Stimulated activated naive B cell treated with anti-CD40 and anti-IgM and Interleukin-4, amounts not matched to agents 10 μg/mL and 1 μg/mL and 100 μg/mL, for 72 hours (primary cell): ENCODE data around the gene MLKL.
"Not testable (repeated sequence)": the region's sequence is repeated elsewhere in the genome, so short reads cannot be mapped to it uniquely, and the experiment has no call there.

Experiments used
- ATAC-seq, 2 donors: fragments of 150-1000 bp; cut with Tn5 transposase; replicated peaks; 2 replicates each; pipeline ENCODE4 v1.10.0; 2021; ENCODE audit warnings: moderate library complexity in 1 of 2
- DNase-seq: peaks from one replicate; pipeline ENCODE4 v3.0.0; 2021
- H3K27ac Mint-ChIP-seq: one replicate; pipeline ENCODE4 v1.8.0; 2022; ENCODE audit warnings: mild to moderate bottlenecking, mixed read lengths
- H3K27me3 Mint-ChIP-seq, 2 donors: one replicate each; pipeline ENCODE4 v1.8.0; 2022; ENCODE audit warnings: mixed read lengths in 2 of 2
- H3K36me3 Mint-ChIP-seq, 2 donors: one replicate each; pipeline ENCODE4 v1.8.0; 2022; ENCODE audit warnings: mixed read lengths in 2 of 2, mild to moderate bottlenecking in 1 of 2
- H3K4me1 Mint-ChIP-seq, 2 donors: one replicate each; pipeline ENCODE4 v1.8.0; 2022; ENCODE audit warnings: mixed read lengths in 2 of 2, mild to moderate bottlenecking in 1 of 2
- H3K4me3 Mint-ChIP-seq, 2 donors: one replicate each; pipeline ENCODE4 v1.8.0; 2022; ENCODE audit warnings: mild to moderate bottlenecking in 2 of 2, mixed read lengths in 2 of 2, moderate library complexity in 1 of 2
- H3K9me3 Mint-ChIP-seq, 2 donors: one replicate each; pipeline ENCODE4 v1.8.0; 2022; ENCODE audit warnings: mixed read lengths in 2 of 2, mild to moderate bottlenecking in 1 of 2

Gene MLKL

GRCh38 chr16:74698222-74698621 is 2.4 kb downstream of the MLKL start:
- no peak overlapping the region for H3K27ac Mint-ChIP-seq
- no peak for ATAC-seq
- peaks cover 3 to 4% of the 10 kb centered on the region in 2 donors for H3K36me3 Mint-ChIP-seq
- H3K4me3 Mint-ChIP-seq, result no peak overlapping the region
- H3K27me3 Mint-ChIP-seq, result no peaks in the 10 kb centered on the region
- no peaks in the 10 kb centered on the region for H3K9me3 Mint-ChIP-seq
- DNase-seq, result no peak
- peaks cover 22 to 59% of the 10 kb centered on the region in 2 donors for H3K4me1 Mint-ChIP-seq

- H3K36me3 Mint-ChIP-seq, result peaks cover 12 to 15% of the 10 kb centered on the region in 2 donors
- peak; percentile 89 to 90 for ATAC-seq
- peak overlapping the region; percentile 90 for H3K27ac Mint-ChIP-seq
- H3K4me1 Mint-ChIP-seq, result peaks cover 13 to 43% of the 10 kb centered on the region in 2 donors
- DNase-seq, result peak; percentile 69
- H3K27me3 Mint-ChIP-seq, result no peaks in the 10 kb centered on the region
- no peaks in the 10 kb centered on the region for H3K9me3 Mint-ChIP-seq
- peak overlapping the region; percentile 91 to 93 for H3K4me3 Mint-ChIP-seq
Observed at GRCh38 chr16:74695450-74696422, 4.9 kb downstream of the MLKL start.

DNA sequence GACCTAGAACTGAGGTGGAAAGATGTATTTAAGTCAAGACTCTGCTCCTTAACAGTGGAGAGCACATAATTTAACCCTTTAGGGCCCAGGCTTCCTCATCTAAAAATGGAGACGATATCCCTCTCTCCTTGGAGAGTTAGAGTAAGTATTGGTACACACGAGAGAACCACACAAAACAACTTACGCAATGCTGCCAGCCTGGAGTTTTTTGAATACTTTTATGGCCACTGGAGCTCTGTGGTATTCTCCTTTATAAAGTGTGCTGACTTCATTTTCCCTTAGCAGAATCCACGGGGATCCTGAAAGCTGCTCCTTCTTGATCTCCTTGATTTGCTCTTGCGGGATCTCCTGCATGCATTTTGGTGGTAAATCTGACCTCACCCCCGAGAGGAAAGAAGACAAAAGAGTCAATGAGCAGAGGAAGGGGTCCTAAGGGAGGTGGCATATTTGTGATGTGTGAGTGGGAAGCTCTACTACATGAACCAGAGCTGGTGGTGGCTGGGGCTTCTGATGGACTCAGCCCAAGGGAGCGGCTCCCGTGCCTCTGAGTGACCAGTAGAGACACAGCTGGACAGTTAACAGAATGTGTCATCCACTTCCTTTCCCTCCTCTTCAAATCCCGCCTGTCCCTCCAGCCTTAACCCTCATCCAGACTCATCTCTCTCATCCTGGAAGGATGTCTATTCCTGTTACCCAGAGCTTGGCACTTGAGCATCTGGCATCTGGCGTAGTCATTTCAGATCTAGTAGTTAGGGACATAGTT is 9.4 kb downstream of the MLKL start:
- peaks cover 4 to 6% of the 10 kb centered on the region in 2 donors for H3K4me1 Mint-ChIP-seq
- peak overlapping the region; percentile 48 for H3K27ac Mint-ChIP-seq
- H3K4me3 Mint-ChIP-seq, result no peak overlapping the region
- DNase-seq (no peak), ATAC-seq (no peak)
- H3K9me3 Mint-ChIP-seq, result no peaks in the 10 kb centered on the region
- peaks cover 23 to 33% of the 10 kb centered on the region in 2 donors for H3K36me3 Mint-ChIP-seq
- H3K27me3 Mint-ChIP-seq, result no peaks in the 10 kb centered on the region

- no peak for DNase-seq
- Mint-ChIP-seq H3K27me3 (no peaks in the 10 kb centered on the region), H3K4me3 (no peak overlapping the region), H3K4me1 (peaks cover 10 to 18% of the 10 kb centered on the region in 2 donors), H3K36me3 (peaks cover 8 to 19% of the 10 kb centered on the region in 2 donors), H3K9me3 (no peaks in the 10 kb centered on the region), H3K27ac (peak overlapping the region; percentile 42)
- no peak for ATAC-seq
Observed at GRCh38 chr16:74682556-74682955, 18.1 kb downstream of the MLKL start.

DNA sequence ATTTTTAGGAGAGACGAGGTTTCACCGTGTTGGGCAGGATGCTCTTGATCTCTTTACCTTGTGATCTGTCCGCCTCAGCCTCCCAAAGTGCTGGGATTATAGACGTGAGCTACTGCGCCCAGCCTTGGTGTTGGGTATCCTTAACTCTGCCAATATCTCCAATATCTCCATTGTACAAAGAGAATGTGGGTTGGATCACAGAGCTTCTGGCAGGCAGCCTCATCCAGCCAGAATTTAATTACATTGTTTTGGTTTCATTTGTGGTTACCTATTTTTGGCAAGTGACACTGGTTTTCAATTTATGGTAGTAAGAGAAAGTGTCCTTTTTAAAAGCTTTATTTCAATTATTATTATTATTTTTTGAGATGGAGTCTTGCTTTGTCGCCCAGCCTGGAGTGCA is 20.0 kb downstream of the MLKL start:
- peaks cover 10 to 18% of the 10 kb centered on the region in 2 donors for H3K4me1 Mint-ChIP-seq
- no peak for ATAC-seq
- DNase-seq, result no peak
- H3K27ac Mint-ChIP-seq, result no peak overlapping the region
- H3K9me3 Mint-ChIP-seq, result no peaks in the 10 kb centered on the region
- no peak overlapping the region for H3K4me3 Mint-ChIP-seq
- no peaks in the 10 kb centered on the region for H3K27me3 Mint-ChIP-seq
- H3K36me3 Mint-ChIP-seq, result peaks cover 8 to 17% of the 10 kb centered on the region in 2 donors

DNA sequence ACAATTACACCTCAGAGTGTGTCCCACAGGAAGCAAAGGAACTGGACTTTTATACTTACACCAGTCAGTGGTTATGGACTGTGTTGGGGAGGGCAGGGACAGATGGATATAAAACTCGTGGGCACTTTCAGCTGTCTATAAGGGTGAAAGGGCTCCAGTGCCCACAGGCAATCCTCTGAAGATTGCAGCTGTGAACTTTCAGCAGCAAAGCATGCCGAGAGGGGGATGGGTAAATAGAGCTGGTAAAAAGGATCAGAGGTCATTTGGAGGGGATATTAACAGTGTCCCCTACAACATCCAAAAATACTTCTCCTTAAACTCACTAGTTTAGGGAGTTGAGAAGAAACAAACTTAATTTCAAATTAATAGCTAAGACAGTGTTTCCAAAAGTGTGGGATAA is 20.7 kb downstream of the MLKL start:
- Mint-ChIP-seq H3K36me3 (peaks cover 8 to 14% of the 10 kb centered on the region in 2 donors), H3K4me1 (peaks cover 10 to 18% of the 10 kb centered on the region in 2 donors), H3K27ac (no peak overlapping the region)

DNA sequence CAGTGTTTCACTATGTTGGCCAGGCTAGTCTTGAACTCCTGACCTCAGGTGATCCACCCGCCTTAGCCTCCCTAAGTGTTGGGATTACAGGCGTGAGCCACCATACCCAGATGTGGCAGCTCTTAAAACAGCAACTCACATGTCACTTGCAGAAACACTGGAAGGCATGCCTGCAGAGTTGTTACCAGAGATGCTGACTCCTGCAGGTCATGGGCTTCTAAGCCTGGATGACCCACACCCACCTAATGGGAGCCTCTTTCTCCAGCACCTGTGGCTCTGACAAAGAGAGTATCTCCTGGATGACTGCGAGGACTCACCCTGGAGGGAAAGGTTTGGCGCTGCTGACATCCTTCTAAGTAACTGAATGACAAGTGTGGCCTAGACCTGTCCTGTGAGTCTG is 22.8 kb downstream of the MLKL start:
- peaks cover 3% of the 10 kb centered on the region in 2 donors for H3K4me1 Mint-ChIP-seq
- H3K36me3 Mint-ChIP-seq, result peaks cover 8 to 18% of the 10 kb centered on the region in 2 donors
- H3K4me3 Mint-ChIP-seq, result no peak overlapping the region
- H3K9me3 Mint-ChIP-seq, result no peaks in the 10 kb centered on the region
- DNase-seq (no peak), ATAC-seq (no peak)
- H3K27ac Mint-ChIP-seq, result peak overlapping the region; percentile 59
- H3K27me3 Mint-ChIP-seq, result no peaks in the 10 kb centered on the region

More for the DNA sequence above, 20.7 kb downstream of the MLKL start:
- ATAC-seq, result no peak
- H3K9me3 Mint-ChIP-seq, result no peaks in the 10 kb centered on the region
- no peak overlapping the region for H3K4me3 Mint-ChIP-seq
- no peak for DNase-seq
- no peaks in the 10 kb centered on the region for H3K27me3 Mint-ChIP-seq

DNA sequence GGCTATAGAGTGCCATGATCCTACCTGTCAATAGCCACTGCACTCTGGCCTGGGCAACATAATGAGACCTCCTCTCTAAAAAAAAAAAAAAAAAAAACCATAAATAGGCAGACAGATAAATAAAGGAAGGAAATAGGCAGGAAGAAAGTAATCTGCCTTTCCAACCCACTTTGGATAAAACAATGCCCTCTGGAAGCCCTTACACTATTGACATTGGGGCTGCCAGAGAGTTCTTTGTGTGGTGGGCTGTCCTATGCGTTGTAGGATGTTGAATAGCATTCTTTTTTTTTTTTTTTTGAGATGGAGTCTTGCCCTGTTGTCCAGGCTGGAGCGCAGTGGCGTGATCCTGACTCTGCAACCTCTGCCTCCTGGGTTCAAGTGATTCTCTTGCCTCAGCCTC is 26.8 kb downstream of the MLKL start:
- Mint-ChIP-seq H3K9me3 (no peaks in the 10 kb centered on the region), H3K4me1 (no peaks in the 10 kb centered on the region), H3K36me3 (peaks cover 2 to 11% of the 10 kb centered on the region in 2 donors), H3K4me3 (no peak overlapping the region), H3K27ac (no peak overlapping the region), H3K27me3 (no peaks in the 10 kb centered on the region)
- ATAC-seq (no peak), DNase-seq (no peak)

DNA sequence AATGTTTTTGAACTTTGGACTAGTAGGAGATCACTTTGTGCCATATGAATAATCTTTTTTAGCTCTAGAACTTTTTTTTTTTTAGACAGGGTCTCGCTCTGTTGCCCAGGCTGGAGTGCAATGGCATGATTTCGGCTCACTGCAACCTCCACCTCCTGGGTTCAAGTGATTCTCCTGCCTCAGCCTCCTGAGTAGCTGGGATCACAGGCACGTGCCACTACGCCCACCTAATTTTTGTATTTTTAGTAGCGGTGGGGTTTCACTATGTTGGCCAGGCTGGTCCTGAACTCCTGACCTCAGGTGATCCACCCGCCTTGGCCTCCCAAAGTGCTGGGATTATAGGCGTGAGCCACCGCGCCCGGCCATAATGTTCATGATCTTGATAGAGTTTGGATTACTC is 31.8 kb downstream of the MLKL start:
- not testable (repeated sequence) for H3K4me3 Mint-ChIP-seq, H3K9me3 Mint-ChIP-seq

DNA sequence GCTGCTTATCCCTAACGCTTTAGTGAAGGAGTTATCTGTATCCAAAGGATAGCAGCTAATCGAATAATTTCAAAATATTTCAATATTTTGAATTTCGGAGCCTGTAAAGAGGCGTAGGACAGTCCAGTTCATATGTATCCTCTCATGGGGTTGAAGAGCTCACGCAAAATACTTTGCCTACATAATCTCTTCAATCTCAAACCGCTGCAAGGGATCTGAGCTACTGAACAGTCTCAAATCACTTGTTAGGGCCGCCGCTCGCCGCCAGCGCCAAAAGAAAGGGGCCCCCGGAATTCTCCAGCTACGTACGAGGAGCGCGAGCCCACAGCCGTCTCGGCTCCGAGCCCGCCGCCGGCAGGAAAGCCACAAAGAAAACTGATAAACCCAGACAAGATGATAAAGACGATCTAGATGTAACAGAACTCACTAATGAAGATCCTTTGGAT is 33.4 kb downstream of the MLKL start:
- peak in 1 of 2 donors; percentile 5 for ATAC-seq
- no peaks in the 10 kb centered on the region for H3K9me3 Mint-ChIP-seq
- peak overlapping the region; percentile 86 to 92 for H3K4me3 Mint-ChIP-seq
- DNase-seq, result no peak
- peak overlapping the region; percentile 98 for H3K27ac Mint-ChIP-seq
- no peaks in the 10 kb centered on the region for H3K27me3 Mint-ChIP-seq
- peaks cover 19 to 31% of the 10 kb centered on the region in 2 donors for H3K4me1 Mint-ChIP-seq
- peaks cover 18 to 30% of the 10 kb centered on the region in 2 donors for H3K36me3 Mint-ChIP-seq

More for the DNA sequence above, 31.8 kb downstream of the MLKL start:
- not testable (repeated sequence) for H3K27me3 Mint-ChIP-seq, ATAC-seq, DNase-seq, H3K27ac Mint-ChIP-seq
- peaks cover 11 to 18% of the 10 kb centered on the region in 2 donors for H3K4me1 Mint-ChIP-seq
- peaks cover 9 to 20% of the 10 kb centered on the region in 2 donors for H3K36me3 Mint-ChIP-seq

DNA sequence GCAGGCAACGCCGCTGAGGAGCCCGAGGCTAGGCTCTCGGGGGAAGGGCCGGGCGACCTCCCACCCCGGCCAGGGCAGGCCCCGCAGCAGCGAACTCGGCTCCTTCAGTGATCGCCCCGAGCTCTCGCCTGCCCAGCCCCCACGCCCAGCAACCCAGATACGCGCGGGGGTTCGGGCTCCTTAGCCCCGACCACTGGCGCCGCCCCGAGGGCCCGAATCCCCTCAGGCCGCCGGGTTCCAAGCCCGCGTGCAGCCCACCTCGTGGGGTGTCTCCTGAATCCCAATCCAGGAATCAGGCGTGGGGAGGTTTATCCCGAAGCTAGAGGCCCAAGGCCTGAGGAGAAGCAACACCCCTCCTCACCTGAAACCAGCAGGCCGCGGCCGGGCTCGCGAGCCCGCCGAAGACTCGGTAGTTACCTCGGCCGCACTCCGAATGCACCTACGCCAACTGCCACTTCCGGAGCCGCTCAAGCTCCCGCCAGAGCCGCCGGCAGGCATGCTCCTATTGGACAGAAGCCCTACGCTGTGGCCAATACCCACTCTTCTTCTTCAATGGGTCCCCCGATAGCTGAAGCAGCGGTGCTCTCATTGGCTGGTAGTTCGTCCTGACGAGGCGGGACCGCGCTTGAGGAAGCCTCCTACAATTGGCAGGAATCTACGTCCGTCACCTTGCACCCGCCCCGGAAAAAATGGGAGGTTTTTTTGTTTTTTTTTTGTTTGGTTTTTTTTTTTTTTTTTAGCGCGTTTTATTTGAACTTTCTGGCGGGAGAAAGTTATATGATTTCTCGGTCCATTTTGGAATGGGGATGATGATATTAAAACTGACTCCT is 34.0 kb downstream of the MLKL start, which contains the start of gene RFWD3:
Gene RFWD3 (minus strand): TSS at position 453 of the 830 bp plus-strand sequence. CDS start 5,428 bp downstream, outside the sequence.
- Mint-ChIP-seq H3K4me1 (peaks cover 19 to 34% of the 10 kb centered on the region in 2 donors), H3K27me3 (no peaks in the 10 kb centered on the region), H3K27ac (peak within 1 kb of the TSS; percentile 98), H3K36me3 (peaks cover 20 to 32% of the 10 kb centered on the region in 2 donors), H3K4me3 (peak within 1 kb of the TSS; percentile 86 to 92), H3K9me3 (no peaks in the 10 kb centered on the region)
- DNase-seq (peak; percentile 96), ATAC-seq (peak; percentile 100)

- Mint-ChIP-seq H3K9me3 (no peaks in the 10 kb centered on the region), H3K4me3 (peak overlapping the region; percentile 86 to 92), H3K36me3 (peaks cover 22 to 34% of the 10 kb centered on the region in 2 donors), H3K27ac (peak overlapping the region; percentile 98), H3K4me1 (peaks cover 21 to 37% of the 10 kb centered on the region in 2 donors), H3K27me3 (no peaks in the 10 kb centered on the region)
- ATAC-seq (no peak), DNase-seq (no peak)
Observed at GRCh38 chr16:74666010-74666421, 34.6 kb downstream of the MLKL start.

DNA sequence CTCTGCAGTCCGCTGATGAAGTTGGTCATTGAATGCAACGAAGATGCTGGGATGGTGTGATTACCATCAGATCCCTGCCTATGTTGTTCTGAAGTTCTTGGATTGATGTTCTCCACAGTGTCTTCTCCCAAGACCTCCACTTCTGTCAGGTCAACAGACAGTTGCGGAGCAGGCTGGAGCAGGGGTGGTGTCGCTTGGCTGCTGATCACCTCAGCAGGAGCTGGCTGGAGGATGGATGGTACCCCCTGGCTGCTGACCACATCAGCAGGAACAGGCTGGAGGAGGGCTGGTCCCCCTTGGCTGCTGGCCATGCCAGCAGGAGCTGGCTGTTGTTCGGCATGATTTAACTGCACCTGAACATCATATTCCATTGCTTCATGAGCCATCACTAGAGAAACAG is 39.6 kb downstream of the MLKL start:
- H3K4me3 Mint-ChIP-seq, result no peak overlapping the region
- DNase-seq, result no peak
- ATAC-seq, result no peak
- H3K27me3 Mint-ChIP-seq, result no peaks in the 10 kb centered on the region
- peaks cover 51 to 66% of the 10 kb centered on the region in 2 donors for H3K36me3 Mint-ChIP-seq
- H3K27ac Mint-ChIP-seq, result no peak overlapping the region
- peaks cover 35 to 66% of the 10 kb centered on the region in 2 donors for H3K4me1 Mint-ChIP-seq
- H3K9me3 Mint-ChIP-seq, result no peaks in the 10 kb centered on the region
